Measurements from ENCODE around the gene ITPRID1. TPM values are rescaled to one million over a fixed set of nuclear protein-coding genes. Genes with fewer than 3 reads are reported as not detected.

Gene ITPRID1
- total RNA-seq, 1 donor from 2014 or later, result not detected

GRCh38 chr7:31705377-31705776 is 191.5 kb downstream of the ITPRID1 start:
- no peak for DNase-seq (ENCODE audit: low read depth, low spot score)
- H3K36me3 Mint-ChIP-seq (ENCODE audit: low read depth), result no peaks in the 10 kb centered on the region
- peaks cover 8% of the 10 kb centered on the region for H3K4me1 Mint-ChIP-seq
- H3K4me3 Mint-ChIP-seq, result no peak overlapping the region
- TF ChIP-seq, protein P1, sequence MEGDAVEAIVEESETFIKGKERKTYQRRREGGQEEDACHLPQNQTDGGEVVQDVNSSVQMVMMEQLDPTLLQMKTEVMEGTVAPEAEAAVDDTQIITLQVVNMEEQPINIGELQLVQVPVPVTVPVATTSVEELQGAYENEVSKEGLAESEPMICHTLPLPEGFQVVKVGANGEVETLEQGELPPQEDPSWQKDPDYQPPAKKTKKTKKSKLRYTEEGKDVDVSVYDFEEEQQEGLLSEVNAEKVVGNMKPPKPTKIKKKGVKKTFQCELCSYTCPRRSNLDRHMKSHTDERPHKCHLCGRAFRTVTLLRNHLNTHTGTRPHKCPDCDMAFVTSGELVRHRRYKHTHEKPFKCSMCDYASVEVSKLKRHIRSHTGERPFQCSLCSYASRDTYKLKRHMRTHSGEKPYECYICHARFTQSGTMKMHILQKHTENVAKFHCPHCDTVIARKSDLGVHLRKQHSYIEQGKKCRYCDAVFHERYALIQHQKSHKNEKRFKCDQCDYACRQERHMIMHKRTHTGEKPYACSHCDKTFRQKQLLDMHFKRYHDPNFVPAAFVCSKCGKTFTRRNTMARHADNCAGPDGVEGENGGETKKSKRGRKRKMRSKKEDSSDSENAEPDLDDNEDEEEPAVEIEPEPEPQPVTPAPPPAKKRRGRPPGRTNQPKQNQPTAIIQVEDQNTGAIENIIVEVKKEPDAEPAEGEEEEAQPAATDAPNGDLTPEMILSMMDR (conservative IDR thresholded peaks at IDR 0.05), result no peak
- peaks cover 5% of the 10 kb centered on the region for H3K9me3 Mint-ChIP-seq
- H3K27ac Mint-ChIP-seq (ENCODE audit: unreplicated experiment), result peak overlapping the region; percentile 46
- no peaks in the 10 kb centered on the region for H3K27me3 Mint-ChIP-seq (ENCODE audit: low read depth)

DNA sequence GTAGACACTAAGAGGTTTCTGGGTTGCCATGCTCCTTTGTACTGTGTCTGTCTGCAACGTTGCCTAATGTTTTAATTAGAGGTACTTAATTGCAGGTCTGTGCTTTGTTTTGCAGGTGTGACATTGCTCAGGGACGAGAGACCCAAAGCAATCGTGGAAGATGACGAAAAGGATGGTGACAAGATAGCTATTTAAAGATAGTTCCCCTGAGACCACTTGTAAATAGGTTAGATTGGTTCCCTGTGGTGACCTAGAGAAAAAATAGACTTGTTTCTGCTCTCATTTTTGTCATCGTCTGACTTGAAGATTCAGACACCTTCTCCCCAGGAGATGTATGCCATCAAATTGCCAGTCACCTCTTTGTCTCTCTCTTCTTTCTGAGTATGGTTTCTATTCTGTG is 193.2 kb downstream of the ITPRID1 start:
- TF ChIP-seq, protein P1 (conservative IDR thresholded peaks at IDR 0.05), result no peak
- Mint-ChIP-seq H3K27ac (ENCODE audit: unreplicated experiment) (no peak overlapping the region), H3K36me3 (ENCODE audit: low read depth) (peaks cover 5% of the 10 kb centered on the region), H3K27me3 (ENCODE audit: low read depth) (peaks cover 4% of the 10 kb centered on the region), H3K4me3 (no peak overlapping the region), H3K9me3 (peaks cover 9% of the 10 kb centered on the region), H3K4me1 (peaks cover 14% of the 10 kb centered on the region)
- no peak for DNase-seq (ENCODE audit: low read depth, low spot score)

Other genes starting within 250 kb of the ITPRID1 start
- not detected in 2 replicates for gene NEUROD6, start 173.4 kb upstream of the ITPRID1 start, total RNA-seq
- gene PPP1R17, start 173.1 kb downstream of the ITPRID1 start, total RNA-seq, result 1.2 and 1.4 TPM in 2 replicates

Data from neural crest cell (in vitro differentiated cells).